ENCODE results near the gene NUP214. TPM values are rescaled to one million over a fixed set of nuclear protein-coding genes. Genes with fewer than 3 reads are reported as not detected.
"Not testable (repeated sequence)": the region's sequence is repeated elsewhere in the genome, so short reads cannot be mapped to it uniquely, and the experiment has no call there.

The NUP214 gene
- total RNA-seq, 1 donor from 2014 or later = 24.7 TPM

- Histone ChIP-seq H3K4me3 (no peak overlapping the region), H3K27ac (replicated peaks) (peak overlapping the region; percentile 93)
- intact Hi-C loops (cut with micrococcal nuclease) = loop anchor here (10.0 kb wide), 1 partner anchor 98 kb away; no protein-coding TSS in a partner anchor
Observed at GRCh38 chr9:131237291-131237690, 111.9 kb downstream of the NUP214 start.

DNA sequence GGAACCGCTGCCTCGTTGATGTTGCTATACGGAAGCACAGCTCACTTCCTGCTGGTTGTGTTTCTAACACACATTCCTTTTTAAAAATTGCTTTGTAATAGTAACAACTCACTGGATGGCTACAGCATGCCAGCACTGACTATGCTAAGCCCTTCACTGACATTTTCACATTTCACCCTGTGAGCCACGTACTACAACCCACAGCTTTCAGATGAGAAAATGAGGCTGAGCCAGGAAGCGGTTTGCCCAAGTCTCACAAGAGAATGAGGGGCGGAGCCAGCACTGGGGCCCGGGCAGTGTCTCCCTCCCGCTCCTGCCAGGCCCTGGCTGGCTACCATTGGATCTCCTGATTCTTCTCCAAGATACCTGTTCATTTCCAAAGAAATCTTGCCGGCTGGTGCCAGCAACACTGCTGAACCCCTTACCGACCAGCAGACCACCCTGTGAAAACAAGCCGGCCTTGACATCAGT is 112.6 kb downstream of the NUP214 start:
- intact Hi-C loops (cut with micrococcal nuclease) = loop anchor here (10.0 kb wide), 1 partner anchor 97 kb away; no protein-coding TSS in a partner anchor
- Histone ChIP-seq H3K4me1 (peaks cover 52% of the 10 kb centered on the region), H3K27me3 (ENCODE audit: low read depth) (no peaks in the 10 kb centered on the region), H3K36me3 (peaks cover 24% of the 10 kb centered on the region), H3K4me3 (peak overlapping the region; percentile 42), H3K9me3 (replicated peaks) (peaks cover 2% of the 10 kb centered on the region), H3K27ac (replicated peaks) (peak overlapping the region; percentile 93)
- peak; percentile 72 for DNase-seq
- TF ChIP-seq, protein P1, sequence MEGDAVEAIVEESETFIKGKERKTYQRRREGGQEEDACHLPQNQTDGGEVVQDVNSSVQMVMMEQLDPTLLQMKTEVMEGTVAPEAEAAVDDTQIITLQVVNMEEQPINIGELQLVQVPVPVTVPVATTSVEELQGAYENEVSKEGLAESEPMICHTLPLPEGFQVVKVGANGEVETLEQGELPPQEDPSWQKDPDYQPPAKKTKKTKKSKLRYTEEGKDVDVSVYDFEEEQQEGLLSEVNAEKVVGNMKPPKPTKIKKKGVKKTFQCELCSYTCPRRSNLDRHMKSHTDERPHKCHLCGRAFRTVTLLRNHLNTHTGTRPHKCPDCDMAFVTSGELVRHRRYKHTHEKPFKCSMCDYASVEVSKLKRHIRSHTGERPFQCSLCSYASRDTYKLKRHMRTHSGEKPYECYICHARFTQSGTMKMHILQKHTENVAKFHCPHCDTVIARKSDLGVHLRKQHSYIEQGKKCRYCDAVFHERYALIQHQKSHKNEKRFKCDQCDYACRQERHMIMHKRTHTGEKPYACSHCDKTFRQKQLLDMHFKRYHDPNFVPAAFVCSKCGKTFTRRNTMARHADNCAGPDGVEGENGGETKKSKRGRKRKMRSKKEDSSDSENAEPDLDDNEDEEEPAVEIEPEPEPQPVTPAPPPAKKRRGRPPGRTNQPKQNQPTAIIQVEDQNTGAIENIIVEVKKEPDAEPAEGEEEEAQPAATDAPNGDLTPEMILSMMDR (IDR thresholded peaks at IDR 0.05; ENCODE audit: borderline replicate concordance) = no peak

More at GRCh38 chr9:131237291-131237690, 111.9 kb downstream of the NUP214 start:
- no peak for DNase-seq
- TF ChIP-seq, protein P1 (IDR thresholded peaks at IDR 0.05; ENCODE audit: borderline replicate concordance) = no peak
- Histone ChIP-seq H3K9me3 (replicated peaks) (no peaks in the 10 kb centered on the region), H3K27me3 (ENCODE audit: low read depth) (no peaks in the 10 kb centered on the region), H3K4me1 (peaks cover 52% of the 10 kb centered on the region), H3K36me3 (peaks cover 30% of the 10 kb centered on the region)

DNA sequence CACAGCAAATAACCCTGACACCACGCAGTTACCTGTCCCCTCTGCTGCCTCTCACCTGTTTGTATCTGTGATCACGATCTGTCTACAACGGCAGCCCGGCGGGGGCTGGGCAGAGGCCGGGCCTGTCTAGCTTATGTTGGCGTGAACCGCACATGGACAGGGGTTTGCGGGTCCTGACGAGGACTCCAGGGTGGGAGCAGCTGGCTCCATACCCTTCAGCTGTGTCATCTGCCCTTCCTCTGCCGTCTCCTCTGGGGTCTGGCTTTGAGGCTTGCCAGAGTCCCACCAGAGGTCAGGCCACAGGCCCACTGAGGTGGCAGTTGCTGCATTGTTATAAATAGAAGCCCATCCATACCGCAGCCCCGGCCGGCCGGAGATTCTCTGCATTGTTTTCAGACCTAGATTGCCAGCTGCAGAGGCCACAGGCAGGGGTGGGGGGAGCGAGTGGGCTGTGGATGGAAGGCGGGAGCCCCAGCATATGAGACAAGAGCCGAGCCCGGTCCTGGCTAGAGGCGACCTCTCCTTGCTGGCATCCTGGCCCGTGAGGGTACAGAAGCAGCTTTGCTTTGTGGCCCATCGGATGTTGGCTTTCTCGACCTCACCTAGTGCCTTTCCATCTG is 113.1 kb downstream of the NUP214 start:
- Histone ChIP-seq H3K9me3 (replicated peaks) (peaks cover 4% of the 10 kb centered on the region), H3K4me1 (peaks cover 52% of the 10 kb centered on the region), H3K27ac (replicated peaks) (peak overlapping the region; percentile 93), H3K27me3 (ENCODE audit: low read depth) (no peaks in the 10 kb centered on the region), H3K4me3 (peak overlapping the region; percentile 42), H3K36me3 (peaks cover 18% of the 10 kb centered on the region)
- intact Hi-C loops (cut with micrococcal nuclease) = loop anchor here (10.0 kb wide), 1 partner anchor 96 kb away; no protein-coding TSS in a partner anchor
- DNase-seq = peak; percentile 50
- TF ChIP-seq, protein P1 (IDR thresholded peaks at IDR 0.05; ENCODE audit: borderline replicate concordance) = no peak

DNA sequence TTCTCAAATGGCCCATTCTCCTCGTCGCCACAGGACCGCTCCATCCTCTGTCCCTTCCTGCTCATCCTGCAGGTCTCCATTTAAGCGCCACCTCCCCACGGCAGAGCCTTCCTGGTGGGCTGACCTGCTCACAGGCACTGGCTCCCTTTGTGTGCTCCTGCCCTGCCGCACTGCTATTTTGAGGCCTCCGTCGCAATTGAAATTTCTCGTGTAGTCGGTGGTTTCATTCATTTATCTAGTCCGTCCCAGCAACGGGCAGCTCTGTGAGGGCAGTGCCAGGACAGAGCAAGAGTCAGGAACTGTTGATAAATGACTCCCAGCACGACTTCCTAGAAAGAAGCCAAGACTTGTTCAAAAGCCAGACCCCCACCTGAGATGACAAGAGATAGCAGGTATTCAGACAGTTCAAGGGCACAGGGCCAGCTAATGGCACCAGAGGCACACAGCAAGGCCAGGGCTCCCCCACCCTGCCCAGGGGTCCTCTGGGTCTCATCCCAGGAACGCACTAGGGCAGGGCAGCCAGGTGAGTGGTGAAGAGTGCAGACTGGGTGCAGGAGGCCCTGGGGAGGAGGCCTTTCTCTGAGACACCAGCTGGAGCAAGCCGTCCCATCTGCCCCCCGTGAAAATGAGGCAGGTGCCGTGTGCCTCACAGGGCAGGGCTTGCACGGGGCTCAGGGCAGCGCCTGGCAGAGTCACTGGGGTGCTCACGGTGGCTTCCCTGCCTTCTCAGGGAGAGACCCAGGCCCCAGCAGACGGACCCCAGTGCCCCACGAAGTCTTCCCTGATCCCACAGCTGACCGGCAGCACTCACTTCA is 114.0 kb downstream of the NUP214 start:
- Histone ChIP-seq H3K9me3 (replicated peaks) (peaks cover 4% of the 10 kb centered on the region), H3K27ac (replicated peaks) (peak overlapping the region; percentile 93), H3K4me3 (no peak overlapping the region), H3K4me1 (peaks cover 45% of the 10 kb centered on the region), H3K36me3 (peaks cover 10% of the 10 kb centered on the region), H3K27me3 (ENCODE audit: low read depth) (no peaks in the 10 kb centered on the region)
- intact Hi-C loops (cut with micrococcal nuclease) = loop anchor here (10.0 kb wide), 1 partner anchor 95 kb away; no protein-coding TSS in a partner anchor
- no peak for DNase-seq
- TF ChIP-seq, protein P1 (IDR thresholded peaks at IDR 0.05; ENCODE audit: borderline replicate concordance) = no peak

- H3K27me3 ChIP-seq (ENCODE audit: low read depth) = no peaks in the 10 kb centered on the region
- H3K27ac ChIP-seq (replicated peaks) = peak overlapping the region; percentile 93
- TF ChIP-seq, protein P1 (IDR thresholded peaks at IDR 0.05; ENCODE audit: borderline replicate concordance) = no peak
- no peak overlapping the region for H3K4me3 ChIP-seq
- H3K4me1 ChIP-seq = peaks cover 41% of the 10 kb centered on the region
- DNase-seq = no peak
- peaks cover 4% of the 10 kb centered on the region for H3K9me3 ChIP-seq (replicated peaks)
- H3K36me3 ChIP-seq = peaks cover 3% of the 10 kb centered on the region
- intact Hi-C loops (cut with micrococcal nuclease) = no loop called here
Observed at GRCh38 chr9:131240047-131240921, 114.9 kb downstream of the NUP214 start.

DNA sequence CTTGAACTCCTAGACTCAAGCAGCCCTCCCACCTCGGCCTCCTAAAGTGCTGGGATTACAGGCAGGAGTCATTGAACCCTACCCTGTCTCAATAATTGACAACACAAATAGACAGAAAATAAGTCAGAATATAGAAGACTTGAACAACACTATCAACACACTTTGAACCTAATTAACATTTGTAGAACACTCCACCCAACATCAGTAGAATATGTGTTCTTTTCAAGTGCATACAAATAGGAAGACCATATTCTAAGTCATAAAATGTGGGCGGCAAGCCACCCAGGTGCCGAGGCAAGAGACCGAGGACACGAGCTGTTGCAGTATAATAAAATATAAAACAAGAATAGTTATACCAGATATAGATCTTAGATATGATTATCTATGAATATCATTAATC is 118.9 kb downstream of the NUP214 start:
- H3K9me3 ChIP-seq (replicated peaks); H3K36me3 ChIP-seq; DNase-seq; H3K27me3 ChIP-seq (ENCODE audit: low read depth); intact Hi-C loops (cut with micrococcal nuclease); H3K4me1 ChIP-seq; H3K4me3 ChIP-seq; H3K27ac ChIP-seq (replicated peaks): not testable (repeated sequence)

Measured in left ventricle myocardium inferior (tissue), 1 donor.